NCI-H146 treated with DMSO at 0.1 percent for 48 hours (cell line): Measurements from ENCODE around the gene TMCO4.

Experiments
- DNase-seq: peaks from one replicate; lab custom pipeline; 2025; ENCODE audit not compliant: unreplicated experiment; lab: John Stamatoyannopoulos, UW

Gene TMCO4

GRCh38 chr1:19750882-19751276, 48.8 kb downstream of the TMCO4 start:
- DNase-seq, result no peak

- DNase-seq, result no peak
Observed at GRCh38 chr1:19750101-19750881, 49.4 kb downstream of the TMCO4 start.

- no peak for DNase-seq
Observed at GRCh38 chr1:19749685-19750084, 50.0 kb downstream of the TMCO4 start.

GRCh38 chr1:19747761-19748160, 52.0 kb downstream of the TMCO4 start:
- no peak for DNase-seq

- no peak for DNase-seq
Observed at GRCh38 chr1:19744886-19745285, 54.8 kb downstream of the TMCO4 start.

- DNase-seq, result no peak
Observed at GRCh38 chr1:19744335-19744743, 55.4 kb downstream of the TMCO4 start.

GRCh38 chr1:19743793-19744192, 55.9 kb downstream of the TMCO4 start:
- no peak for DNase-seq

- no peak for DNase-seq
Observed at GRCh38 chr1:19743180-19743579, 56.5 kb downstream of the TMCO4 start.

- DNase-seq, result no peak
Observed at GRCh38 chr1:19739628-19740027, 60.1 kb downstream of the TMCO4 start.

- DNase-seq, result no peak
Observed at GRCh38 chr1:19738669-19739068, 61.0 kb downstream of the TMCO4 start.

- no peak for DNase-seq
Observed at GRCh38 chr1:19738076-19738475, 61.6 kb downstream of the TMCO4 start.

GRCh38 chr1:19737104-19737825, 62.5 kb downstream of the TMCO4 start:
- peak; percentile 60 for DNase-seq

GRCh38 chr1:19735440-19736127, 64.1 kb downstream of the TMCO4 start:
- no peak for DNase-seq

GRCh38 chr1:19734472-19734999, 65.2 kb downstream of the TMCO4 start:
- no peak for DNase-seq

GRCh38 chr1:19734056-19734455, 65.7 kb downstream of the TMCO4 start:
- DNase-seq, result no peak

- DNase-seq, result no peak
Observed at GRCh38 chr1:19733615-19734014, 66.1 kb downstream of the TMCO4 start.

- DNase-seq, result no peak
Observed at GRCh38 chr1:19731311-19731821, 68.3 kb downstream of the TMCO4 start.

GRCh38 chr1:19730793-19731192, 68.9 kb downstream of the TMCO4 start:
- no peak for DNase-seq

GRCh38 chr1:19730232-19730631, 69.5 kb downstream of the TMCO4 start:
- no peak for DNase-seq

GRCh38 chr1:19728413-19729145, 71.1 kb downstream of the TMCO4 start:
- no peak for DNase-seq

GRCh38 chr1:19725606-19726005, 74.1 kb downstream of the TMCO4 start:
- DNase-seq, result no peak
